Mucosa of gallbladder (tissue), 1 donor: ENCODE results near the gene TENM4. TPM values are rescaled to one million over a fixed set of nuclear protein-coding genes. Genes with fewer than 3 reads are reported as not detected.

ENCODE experiments used
- DNase-seq: peaks from one replicate; pipeline ENCODE4 v3.0.0-alpha.2; 2020; ENCODE audit warnings: low spot score
- total RNA-seq: library from RNA; stranded (reverse); gene quantifications from one replicate; pipeline ENCODE4 v1.2.1, GENCODE V29; 2021
- donor health status: DM: no; HTN: no; CAD: no.

The TENM4 gene
- total RNA-seq, 1 donor from 2014 or later = 8.4 TPM

DNA sequence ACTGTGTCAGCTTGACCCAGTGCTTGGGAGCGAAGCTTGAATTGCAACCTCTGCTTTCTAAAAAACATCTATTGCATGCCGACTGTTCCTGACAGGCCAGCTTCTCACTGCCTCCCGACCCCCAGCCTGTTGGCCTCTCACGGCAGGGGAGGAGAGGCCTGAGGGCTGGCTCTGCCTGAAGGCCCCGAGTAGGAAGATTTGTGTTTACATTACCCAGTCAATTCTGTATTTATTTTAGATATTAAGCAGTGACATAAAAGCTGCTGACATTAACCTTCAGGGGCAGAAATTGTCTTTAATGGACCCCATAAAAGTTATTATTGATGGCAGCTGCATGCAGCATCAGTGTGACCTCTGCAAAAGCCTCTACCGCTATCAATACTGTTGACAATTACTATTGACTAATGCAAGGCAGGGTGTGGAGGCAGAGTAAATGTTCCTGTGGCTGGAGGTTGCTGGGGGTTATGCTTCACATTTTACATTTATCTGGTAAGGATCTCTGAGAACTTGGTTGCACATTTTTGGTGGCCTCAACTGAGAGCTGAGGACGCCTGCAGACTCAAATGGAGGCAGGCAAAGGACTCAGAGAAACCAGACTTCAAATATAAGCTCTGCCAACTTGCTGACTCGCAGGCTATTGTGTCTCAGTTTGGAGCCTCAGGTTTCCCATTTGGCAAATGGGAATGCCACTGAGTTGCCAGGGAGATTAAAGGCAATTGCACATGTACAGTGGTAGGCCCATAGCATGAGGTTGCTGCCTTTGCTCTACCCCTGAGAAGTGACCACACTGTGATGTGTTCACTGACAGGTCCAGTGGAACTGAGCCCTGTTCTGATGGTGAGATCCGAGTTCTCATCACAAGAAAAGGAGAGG, 380.5 kb downstream of the TENM4 start:
- DNase-seq = no peak

DNA sequence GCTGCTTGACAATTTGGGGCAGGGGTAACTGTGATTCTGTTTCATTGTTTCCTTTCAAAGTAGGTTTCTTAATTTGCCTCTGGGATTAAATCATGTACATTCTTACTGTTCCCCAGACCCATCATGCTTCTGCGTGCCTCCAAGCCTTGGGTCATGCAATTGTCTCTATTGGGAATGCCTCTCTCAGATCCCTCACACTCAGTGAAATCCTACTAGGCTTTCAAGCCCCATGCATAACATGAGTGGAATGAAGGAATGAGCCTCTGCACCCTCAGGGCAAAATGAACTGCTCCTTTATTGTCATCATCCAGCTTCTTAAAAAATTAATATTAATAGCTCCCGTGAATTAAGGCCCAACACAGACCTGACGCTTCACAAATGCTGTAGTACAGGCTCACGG, 381.7 kb downstream of the TENM4 start:
- DNase-seq = no peak

GRCh38 chr11:79055856-79056631, 384.8 kb downstream of the TENM4 start:
- DNase-seq = no peak

GRCh38 chr11:79054636-79055035, 386.2 kb downstream of the TENM4 start:
- DNase-seq = no peak

DNA sequence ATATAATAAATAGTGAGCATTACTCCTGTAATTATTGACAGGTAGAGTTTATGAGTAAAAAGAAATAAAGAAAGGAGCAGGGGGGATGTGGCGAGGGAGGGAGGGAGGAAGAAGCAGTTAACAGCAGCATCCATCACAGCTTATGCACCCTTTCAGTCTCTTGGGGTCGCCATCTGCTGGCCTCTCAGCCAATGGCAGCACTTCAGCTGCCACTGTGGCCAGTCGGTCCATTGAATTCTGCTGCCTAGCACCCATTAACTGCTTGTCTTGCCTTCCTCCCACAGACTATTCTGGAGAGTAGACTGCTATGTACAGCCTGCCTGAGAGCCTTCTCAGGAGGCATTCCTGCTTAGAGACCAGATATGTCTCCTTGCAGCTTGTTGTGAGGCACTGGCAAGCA, 388.3 kb downstream of the TENM4 start:
- no peak for DNase-seq

- no peak for DNase-seq
Observed at GRCh38 chr11:79050786-79051185, 390.0 kb downstream of the TENM4 start.

- DNase-seq = no peak
Observed at GRCh38 chr11:79049741-79050179, 391.1 kb downstream of the TENM4 start.

- no peak for DNase-seq
Observed at GRCh38 chr11:79047980-79048379, 392.9 kb downstream of the TENM4 start.

- DNase-seq = no peak
Observed at GRCh38 chr11:79047321-79047720, 393.5 kb downstream of the TENM4 start.

DNA sequence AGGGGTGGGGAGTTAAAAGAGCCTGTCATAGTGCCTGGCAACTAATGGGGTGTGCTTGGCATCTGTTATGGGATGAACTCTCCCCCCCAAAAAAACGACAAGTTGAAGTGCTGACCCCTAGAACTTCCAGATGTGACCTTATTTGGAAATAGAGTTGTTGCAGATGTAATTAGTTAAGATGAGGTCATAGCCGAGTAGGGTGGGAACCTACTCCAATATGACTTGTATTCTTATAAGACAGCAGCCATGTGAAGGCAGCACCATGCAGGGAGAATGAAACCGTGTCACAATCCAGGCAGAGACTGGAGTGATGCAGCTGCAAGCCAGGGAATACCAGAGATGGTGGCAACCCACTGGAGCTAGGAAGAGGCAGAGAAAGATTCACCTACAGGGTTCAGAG, 394.5 kb downstream of the TENM4 start:
- no peak for DNase-seq

DNA sequence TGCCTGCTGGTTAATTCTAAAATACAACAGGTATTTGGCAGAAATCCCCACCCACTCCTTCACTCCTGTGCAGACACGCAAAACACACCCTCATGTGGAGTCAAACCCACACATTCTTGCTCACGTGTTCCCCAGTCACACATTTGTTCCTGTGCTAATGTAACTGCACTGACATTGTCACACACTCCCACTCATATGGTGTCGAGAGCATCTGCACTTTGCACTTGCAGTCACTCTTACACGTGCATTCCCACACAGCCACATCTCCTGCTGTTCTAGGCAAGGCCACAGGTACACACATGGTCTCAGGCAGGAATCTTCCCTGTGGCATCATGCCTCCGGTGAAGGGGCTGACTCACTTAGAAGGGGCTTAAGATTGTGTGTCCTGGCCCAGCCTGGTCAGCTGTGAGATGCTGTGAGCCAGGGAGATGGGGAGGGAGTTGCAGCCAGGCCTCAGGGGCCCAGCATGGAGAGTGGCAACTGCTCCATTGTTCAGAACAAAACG, 395.0 kb downstream of the TENM4 start:
- peak; percentile 23 for DNase-seq

DNA sequence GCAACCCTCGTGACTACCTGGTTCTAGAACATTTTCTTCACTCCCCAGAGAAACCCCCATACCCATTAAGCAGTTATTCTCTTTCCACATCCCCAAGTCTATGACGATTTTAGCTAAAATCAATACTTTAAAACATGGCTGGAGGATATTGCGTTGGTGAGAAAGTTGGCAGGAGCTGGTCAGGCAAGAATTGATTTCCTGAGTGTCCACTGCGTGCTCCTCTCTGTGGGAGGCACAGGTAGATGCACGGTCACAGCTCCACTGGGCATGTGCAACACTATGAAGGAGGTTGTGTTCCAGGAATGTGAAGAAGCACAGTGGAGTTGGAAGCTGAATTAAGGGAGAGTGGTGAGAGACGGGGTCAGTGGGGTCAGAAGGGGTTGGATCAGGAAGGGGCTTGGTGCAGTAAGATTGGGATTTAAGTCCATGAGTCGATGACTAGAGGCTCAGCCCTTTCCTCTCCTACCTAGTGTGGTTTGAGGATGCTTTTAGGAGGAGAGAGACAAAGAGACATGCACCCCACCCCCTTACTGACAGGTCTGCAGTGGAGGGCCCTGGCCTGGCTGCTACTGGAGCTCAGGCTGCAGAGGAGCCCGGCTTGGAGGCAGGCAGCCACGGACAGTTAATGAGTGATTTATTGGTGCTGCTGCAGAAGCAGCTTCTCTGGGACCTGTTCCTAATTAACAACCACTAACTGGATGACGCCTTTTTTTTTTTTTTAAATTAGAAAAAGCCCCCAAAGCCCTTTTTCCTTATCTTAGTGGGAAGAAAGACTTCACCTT, 395.6 kb downstream of the TENM4 start:
- DNase-seq = peak; percentile 54

GRCh38 chr11:79044201-79044600, 396.6 kb downstream of the TENM4 start:
- no peak for DNase-seq

GRCh38 chr11:79043726-79044125, 397.1 kb downstream of the TENM4 start:
- no peak for DNase-seq

GRCh38 chr11:79042824-79043223, 398.0 kb downstream of the TENM4 start:
- no peak for DNase-seq

GRCh38 chr11:79040348-79040747, 400.5 kb downstream of the TENM4 start:
- no peak for DNase-seq

GRCh38 chr11:79039122-79039521, 401.7 kb downstream of the TENM4 start:
- DNase-seq = no peak

DNA sequence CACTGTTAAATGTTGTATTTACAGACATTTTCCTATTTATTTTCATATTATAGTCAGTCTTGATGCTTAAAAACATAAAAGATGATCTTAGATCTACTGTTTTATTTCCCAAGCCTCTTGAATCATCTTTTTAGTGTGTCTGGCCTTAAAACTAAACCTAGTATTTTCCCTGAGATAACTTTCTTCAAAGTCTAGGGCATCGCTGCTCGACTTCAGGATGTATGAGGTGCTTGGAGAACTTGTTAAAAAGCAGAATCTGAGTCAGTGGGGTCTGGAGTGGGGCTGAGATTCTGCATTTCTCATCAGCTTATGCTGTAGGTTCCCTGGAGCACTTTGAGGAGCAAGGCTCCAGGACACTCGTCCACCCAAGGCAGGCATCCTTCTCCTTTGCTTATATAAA, 404.9 kb downstream of the TENM4 start:
- no peak for DNase-seq

DNA sequence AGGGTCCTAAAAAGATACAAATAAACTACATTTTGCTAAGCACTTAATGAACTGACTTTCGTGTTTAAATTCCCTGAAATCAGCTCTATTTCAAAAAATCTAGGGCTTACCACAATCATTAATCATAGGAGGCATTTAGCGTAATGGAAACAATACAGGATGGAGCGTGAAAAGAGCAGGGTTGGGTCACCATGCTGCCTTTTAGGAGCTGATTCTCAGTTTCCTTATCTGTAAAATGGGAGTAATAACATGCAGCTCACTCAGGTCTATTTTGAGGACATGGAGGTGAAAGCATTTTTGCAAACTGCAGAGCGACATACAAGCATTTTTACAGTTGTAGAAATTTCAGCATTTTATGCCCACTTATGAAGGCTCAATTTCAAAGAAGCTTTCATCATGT, 407.0 kb downstream of the TENM4 start:
- DNase-seq = no peak

DNA sequence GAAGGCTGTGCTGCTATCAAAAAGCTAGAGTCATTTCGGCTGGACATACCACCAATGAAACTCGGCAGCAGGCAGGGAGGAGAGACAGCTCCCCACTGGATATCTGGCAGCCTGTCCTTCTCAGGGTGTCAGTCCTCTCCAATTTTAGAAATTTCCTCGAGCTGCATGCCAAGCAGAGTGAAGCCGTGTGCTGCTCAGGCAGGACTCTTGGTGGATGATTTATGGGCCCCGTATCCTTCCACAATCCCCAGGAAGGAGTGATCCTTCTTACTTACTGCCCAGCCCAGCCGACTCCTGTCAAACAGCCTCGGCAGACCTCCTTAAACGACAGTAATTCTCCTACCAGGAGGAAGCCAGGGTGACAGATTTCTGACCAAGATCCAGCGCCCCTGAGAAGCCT, 410.4 kb downstream of the TENM4 start:
- DNase-seq = no peak

DNA sequence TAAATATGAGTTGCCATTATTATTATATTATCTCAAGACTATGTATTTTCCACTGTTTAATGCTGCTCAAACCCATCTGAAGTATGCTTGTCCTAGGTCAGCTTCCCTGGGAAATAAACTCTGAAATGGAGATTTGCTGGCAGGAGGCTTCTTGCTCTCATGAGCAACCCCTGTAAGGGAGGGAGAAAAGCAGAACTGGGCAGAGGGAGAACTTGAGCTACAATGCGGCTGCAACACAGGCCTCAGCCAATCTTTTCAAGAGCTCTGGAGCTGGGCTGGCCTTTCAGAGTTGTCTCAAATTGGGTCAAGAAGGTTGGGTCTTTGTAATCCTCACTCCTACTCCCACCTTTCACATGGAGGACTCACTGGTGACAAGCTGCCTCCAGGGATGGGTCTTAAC, 412.6 kb downstream of the TENM4 start:
- no peak for DNase-seq
